Measurements from ENCODE around the gene SLC34A3. TPM values are rescaled to one million over a fixed set of nuclear protein-coding genes. Genes with fewer than 3 reads are reported as not detected.

Gene SLC34A3
- polyA plus RNA-seq, 4 donors, result 0.21 to 30.3 (median 0.85) TPM

DNA sequence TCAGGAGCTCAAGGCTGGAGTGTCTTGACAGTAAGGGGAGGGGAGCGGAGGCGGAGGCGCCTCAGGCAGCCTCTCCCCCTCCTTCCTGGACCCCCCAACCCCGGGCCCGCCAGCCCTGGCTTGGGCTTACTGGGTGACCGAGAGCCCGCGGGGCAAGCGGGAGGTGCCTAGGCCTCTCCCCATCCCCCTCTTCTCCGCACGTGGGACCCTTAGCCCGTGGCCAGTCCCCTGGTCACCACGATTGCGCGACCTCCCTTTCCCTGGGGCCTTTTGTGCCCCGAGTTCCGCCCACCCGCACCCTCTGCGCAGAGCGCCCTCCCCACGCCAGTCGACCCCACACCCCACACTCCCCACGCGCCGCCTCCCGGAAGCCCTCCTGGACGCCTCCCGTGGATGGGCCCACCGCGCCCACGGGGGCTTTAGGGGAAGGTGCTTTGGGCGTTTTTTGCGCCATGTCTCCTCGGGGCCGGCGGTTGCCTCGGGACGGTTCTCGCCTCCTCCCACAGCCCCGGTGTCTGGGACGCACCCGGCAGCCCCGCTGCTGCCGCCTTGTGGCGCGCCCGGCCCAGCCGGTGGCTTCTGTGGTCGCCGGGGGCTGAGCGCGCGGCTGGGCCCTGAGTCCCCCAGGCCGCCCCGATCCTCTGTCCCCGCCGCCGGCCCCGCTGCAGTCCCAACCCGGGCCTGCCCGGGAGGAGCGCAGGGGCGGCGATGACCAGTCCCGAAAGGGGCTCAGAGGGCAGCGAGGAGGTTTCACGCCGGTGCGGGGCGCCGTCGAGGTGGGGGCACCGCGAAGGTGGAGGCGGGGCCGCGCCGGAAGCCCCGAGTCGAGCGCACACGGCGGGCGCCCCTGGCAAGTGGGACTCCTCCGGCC lies 50.0 kb downstream of the SLC34A3 start:
- H3K9me3 ChIP-seq (ENCODE audit: control insufficient read depth in 2 of 2, insufficient read depth in 1 of 2, low read depth in 1 of 2, low read length in 1 of 2), result peaks cover 0 to 10% of the 10 kb centered on the region in 2 donors
- H3K4me3 ChIP-seq (ENCODE audit: low read depth in 1 of 3, low read length in 3 of 3), result peak overlapping the region in 2 of 3 donors; percentile 21 to 22
- no peak for FAIRE-seq
- H3K36me3 ChIP-seq (ENCODE audit: control insufficient read depth in 3 of 3, insufficient read depth in 2 of 3, low read depth in 1 of 3, low read length in 3 of 3), result peaks cover 0 to 44% (median 2%) of the 10 kb centered on the region in 3 donors
- no peak overlapping the region for H3K27ac ChIP-seq (ENCODE audit: low read depth in 1 of 3, low read length in 2 of 3)
- WGBS, 3 donors, result 41 to 77% (median 62%) methylated on average over 27 to 85 of the region's 85 CpGs
- DNase-seq, result peak in 1 of 2 donors; percentile 59
- H3K4me1 ChIP-seq (ENCODE audit: control insufficient read depth in 3 of 3, insufficient read depth in 2 of 3, low read depth in 1 of 3, low read length in 2 of 3), result peaks cover 0 to 42% (median 9%) of the 10 kb centered on the region in 3 donors
- peaks cover 0 to 9% (median 0%) of the 10 kb centered on the region in 3 donors for H3K27me3 ChIP-seq (ENCODE audit: control insufficient read depth in 3 of 3, insufficient read depth in 3 of 3, low read length in 3 of 3)

DNA sequence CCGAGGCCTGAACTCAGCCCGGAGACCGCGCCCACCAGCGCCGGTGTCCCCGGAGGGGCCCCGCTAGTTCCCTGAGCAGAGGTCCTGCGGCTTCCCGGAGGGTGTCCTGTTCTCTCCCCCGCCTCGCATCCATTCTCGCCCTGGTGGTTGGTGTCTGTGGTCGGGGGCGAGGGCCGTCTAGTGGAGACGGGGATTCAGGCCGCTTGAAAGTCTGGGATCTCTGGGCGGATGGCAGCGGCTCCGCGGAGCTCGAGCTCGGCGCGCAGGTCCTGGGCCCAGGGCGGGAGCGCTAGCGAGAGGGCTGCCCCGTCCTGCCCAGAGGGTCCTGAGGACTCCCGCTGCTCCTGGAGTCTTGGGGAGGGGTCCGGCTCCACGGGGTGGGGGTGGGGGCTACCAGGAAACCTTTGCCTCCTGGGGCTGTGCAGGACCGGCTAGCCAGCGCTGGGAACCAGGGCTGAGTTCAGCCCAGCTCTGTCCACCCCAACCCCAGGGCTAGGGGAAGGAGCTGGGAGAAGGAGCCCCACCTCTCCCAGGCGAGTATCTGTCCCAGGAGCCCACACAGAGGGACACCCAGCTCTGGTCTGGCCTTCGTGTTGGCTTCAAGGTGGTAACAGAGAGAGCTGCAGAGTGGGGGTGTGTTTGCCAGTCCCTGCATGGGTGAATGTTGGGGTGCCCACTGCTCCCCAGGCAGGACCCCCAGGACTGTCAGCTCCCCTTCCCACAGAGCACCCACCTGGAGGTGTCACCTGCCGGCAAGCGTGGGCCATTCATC lies 50.8 kb downstream of the SLC34A3 start:
- Histone ChIP-seq H3K27ac (ENCODE audit: low read depth in 1 of 3, low read length in 2 of 3) (no peak overlapping the region), H3K36me3 (ENCODE audit: control insufficient read depth in 3 of 3, insufficient read depth in 2 of 3, low read depth in 1 of 3, low read length in 3 of 3) (peaks cover 0 to 40% (median 2%) of the 10 kb centered on the region in 3 donors), H3K9me3 (ENCODE audit: control insufficient read depth in 2 of 2, insufficient read depth in 1 of 2, low read depth in 1 of 2, low read length in 1 of 2) (peaks cover 0 to 10% of the 10 kb centered on the region in 2 donors), H3K27me3 (ENCODE audit: control insufficient read depth in 3 of 3, insufficient read depth in 3 of 3, low read length in 3 of 3) (peaks cover 0 to 9% (median 0%) of the 10 kb centered on the region in 3 donors), H3K4me1 (ENCODE audit: control insufficient read depth in 3 of 3, insufficient read depth in 2 of 3, low read depth in 1 of 3, low read length in 2 of 3) (peaks cover 0 to 35% (median 8%) of the 10 kb centered on the region in 3 donors), H3K4me3 (ENCODE audit: low read depth in 1 of 3, low read length in 3 of 3) (no peak overlapping the region)
- no peak for DNase-seq
- FAIRE-seq, result no peak
- WGBS, 3 donors, result 72 to 90% (median 89%) methylated on average over 36 to 39 of the region's 39 CpGs

Other genes with a start within 250 kb of the SLC34A3 start
- gene LCNL1, start 247.9 kb upstream of the SLC34A3 start, polyA plus RNA-seq, result under 1 TPM in 2 of 4 donors, not detected in 2; 0.07 to 0.16 TPM
- 10 to 100 TPM; 33.7 to 85.9 (median 75.5) TPM for gene PAXX, start 238.5 kb upstream of the SLC34A3 start, polyA plus RNA-seq
- gene CLIC3, start 234.3 kb upstream of the SLC34A3 start, polyA plus RNA-seq, result 1 to 10 TPM in 2 of 4 donors, under 1 TPM in 1, not detected in 1; 0.81 to 6.2 (median 1.4) TPM
- gene ABCA2, start 202.7 kb upstream of the SLC34A3 start, polyA plus RNA-seq, result 10 to 100 TPM in 2 of 4 donors, 1 to 10 TPM in 2; 3.4 to 29.0 (median 8.8) TPM
- under 1 TPM in 2 of 4 donors, not detected in 2; 0.09 to 0.90 TPM for gene FUT7, start 198.8 kb upstream of the SLC34A3 start, polyA plus RNA-seq
- 10 to 100 TPM; 18.3 to 84.6 (median 33.7) TPM for gene NPDC1, start 184.7 kb upstream of the SLC34A3 start, polyA plus RNA-seq
- gene ENTPD2, start 176.8 kb upstream of the SLC34A3 start, polyA plus RNA-seq, result 10 to 100 TPM in 2 of 4 donors, 1 to 10 TPM in 2; 5.5 to 16.5 (median 8.3) TPM
- 10 to 100 TPM in 2 of 4 donors, 1 to 10 TPM in 1, under 1 TPM in 1; 0.81 to 22.2 (median 7.0) TPM for gene SAPCD2, start 160.3 kb upstream of the SLC34A3 start, polyA plus RNA-seq
- 10 to 100 TPM in 1 of 4 donors, 1 to 10 TPM in 2, under 1 TPM in 1; 0.89 to 25.8 (median 5.3) TPM for gene UAP1L1, start 153.4 kb upstream of the SLC34A3 start, polyA plus RNA-seq
- gene MAN1B1, start 143.9 kb upstream of the SLC34A3 start, polyA plus RNA-seq, result 10 to 100 TPM; 40.3 to 69.4 (median 42.5) TPM
- 100 to 1,000 TPM in 3 of 4 donors, 10 to 100 TPM in 1; 66.2 to 179 (median 121) TPM for gene DPP7, start 116.2 kb upstream of the SLC34A3 start, polyA plus RNA-seq
- gene GRIN1, start 91.7 kb upstream of the SLC34A3 start, polyA plus RNA-seq, result under 1 TPM in 2 of 4 donors, not detected in 2; 0.79 to 0.92 TPM
- gene LRRC26, start 60.9 kb upstream of the SLC34A3 start, polyA plus RNA-seq, result 10 to 100 TPM in 1 of 4 donors, 1 to 10 TPM in 2, under 1 TPM in 1; 0.67 to 13.0 (median 1.4) TPM
- not detected for gene TMEM210, start 58.8 kb upstream of the SLC34A3 start, polyA plus RNA-seq
- 10 to 100 TPM; 20.0 to 44.2 (median 37.0) TPM for gene ANAPC2, start 42.3 kb upstream of the SLC34A3 start, polyA plus RNA-seq
- 100 to 1,000 TPM in 2 of 4 donors, 10 to 100 TPM in 2; 68.9 to 146 (median 103) TPM for gene SSNA1, start 42.2 kb upstream of the SLC34A3 start, polyA plus RNA-seq
- 10 to 100 TPM; 34.1 to 98.4 (median 65.9) TPM for gene TPRN, start 30.2 kb upstream of the SLC34A3 start, polyA plus RNA-seq
- gene TMEM203, start 25.3 kb upstream of the SLC34A3 start, polyA plus RNA-seq, result 10 to 100 TPM; 33.0 to 38.2 (median 35.0) TPM
- 10 to 100 TPM in 2 of 4 donors, 1 to 10 TPM in 2; 9.2 to 15.3 (median 12.1) TPM for gene NDOR1, start 25.2 kb upstream of the SLC34A3 start, polyA plus RNA-seq
- gene RNF208, start 8.7 kb upstream of the SLC34A3 start, polyA plus RNA-seq, result 10 to 100 TPM in 1 of 4 donors, 1 to 10 TPM in 3; 2.7 to 10.8 (median 8.3) TPM
- 10 to 100 TPM in 1 of 4 donors, 1 to 10 TPM in 1, under 1 TPM in 2; 0.57 to 70.0 (median 1.5) TPM for gene CYSRT1, start 5.7 kb upstream of the SLC34A3 start, polyA plus RNA-seq
- 10 to 100 TPM in 1 of 4 donors, under 1 TPM in 1, not detected in 2; 0.03 to 83.7 TPM for gene RNF224, start 3.4 kb upstream of the SLC34A3 start, polyA plus RNA-seq
- 100 to 1,000 TPM; 365 to 445 (median 372) TPM for gene TUBB4B, start 10.4 kb downstream of the SLC34A3 start, polyA plus RNA-seq
- 1 to 10 TPM in 1 of 4 donors, not detected in 3; 3.9 TPM for gene STPG3, start 20.4 kb downstream of the SLC34A3 start, polyA plus RNA-seq
- 10 to 100 TPM; 34.7 to 62.5 (median 40.1) TPM for gene NELFB, start 24.4 kb downstream of the SLC34A3 start, polyA plus RNA-seq
- 10 to 100 TPM in 2 of 4 donors, 1 to 10 TPM in 2; 3.4 to 21.5 (median 15.4) TPM for gene TOR4A, start 46.8 kb downstream of the SLC34A3 start, polyA plus RNA-seq
- gene NRARP, start 71.4 kb downstream of the SLC34A3 start, polyA plus RNA-seq, result 10 to 100 TPM in 2 of 4 donors, 1 to 10 TPM in 2; 3.2 to 39.9 (median 8.9) TPM
- gene EXD3, start 192.3 kb downstream of the SLC34A3 start, polyA plus RNA-seq, result 10 to 100 TPM; 15.0 to 47.8 (median 32.4) TPM
- gene NOXA1, start 192.5 kb downstream of the SLC34A3 start, polyA plus RNA-seq, result 10 to 100 TPM in 3 of 4 donors, 1 to 10 TPM in 1; 8.0 to 38.0 (median 20.7) TPM
- gene ENTPD8, start 210.5 kb downstream of the SLC34A3 start, polyA plus RNA-seq, result 10 to 100 TPM; 15.9 to 85.4 (median 40.8) TPM
- 10 to 100 TPM; 25.4 to 76.9 (median 45.6) TPM for gene NSMF, start 228.4 kb downstream of the SLC34A3 start, polyA plus RNA-seq